ENCODE data around the gene GSKIP. TPM values are rescaled to one million over a fixed set of nuclear protein-coding genes. Genes with fewer than 3 reads are reported as not detected.

GSKIP gene
- total RNA-seq, 1 experiment from 2014 or later: 26.8 TPM

DNA sequence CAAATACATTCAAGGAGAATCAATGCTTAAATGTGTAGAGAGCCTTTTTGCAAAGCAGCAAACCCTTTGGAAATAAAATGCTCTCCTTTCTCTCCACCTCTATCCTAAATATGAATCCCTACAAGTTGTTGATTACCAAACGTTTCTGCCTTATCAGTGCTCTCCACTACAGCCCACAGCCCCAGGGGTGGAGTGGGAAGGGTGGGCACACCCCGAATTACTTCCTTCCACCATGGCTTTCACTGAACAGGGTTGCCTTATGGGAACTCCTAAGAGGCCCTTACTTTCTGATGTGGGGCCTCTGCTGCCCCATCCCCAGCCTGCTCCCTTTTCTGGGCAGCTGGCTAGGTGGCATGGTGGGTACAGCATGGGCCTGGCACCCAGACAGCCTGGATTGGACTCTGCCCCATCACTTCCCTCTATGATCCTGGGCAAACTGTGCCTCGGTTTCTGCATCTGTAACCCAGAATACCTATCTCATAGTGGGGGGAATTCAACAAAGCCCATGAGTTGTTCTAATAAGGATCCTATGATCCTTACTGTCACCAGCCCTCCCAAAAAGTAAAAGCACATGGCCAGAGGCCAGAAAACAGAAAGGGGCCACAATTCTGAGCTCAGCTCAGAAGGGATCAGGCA is 44.7 kb downstream of the GSKIP start:
- in situ Hi-C loops (cut with HindIII; ENCODE audit: low pct_unique_long_range_greater_than_20kb, low sequenced_read_pairs): no loop called here
- DNase-seq (ENCODE audit: low read depth): no peak

DNA sequence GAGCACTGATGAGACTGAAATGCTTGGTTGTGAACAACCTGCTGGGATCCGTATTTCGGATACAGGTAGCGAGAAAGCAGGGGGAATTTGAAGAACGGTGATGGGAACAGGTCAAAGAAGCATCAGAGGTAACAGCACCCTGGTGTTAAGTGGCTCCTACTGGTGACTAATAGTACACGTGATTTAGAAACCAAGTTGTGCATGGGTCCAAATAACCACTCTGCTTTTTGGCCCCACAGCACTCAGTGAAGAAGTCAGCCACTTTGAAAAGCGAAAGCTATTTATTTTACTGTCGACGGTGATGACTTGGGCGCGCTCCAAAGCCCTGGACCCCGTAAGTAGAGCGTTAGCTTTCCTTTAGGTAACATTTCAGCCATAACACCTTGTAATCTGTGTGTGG is 45.3 kb downstream of the GSKIP start:
- no peak for DNase-seq (ENCODE audit: low read depth)
- in situ Hi-C loops (cut with HindIII; ENCODE audit: low pct_unique_long_range_greater_than_20kb, low sequenced_read_pairs): no loop called here

DNA sequence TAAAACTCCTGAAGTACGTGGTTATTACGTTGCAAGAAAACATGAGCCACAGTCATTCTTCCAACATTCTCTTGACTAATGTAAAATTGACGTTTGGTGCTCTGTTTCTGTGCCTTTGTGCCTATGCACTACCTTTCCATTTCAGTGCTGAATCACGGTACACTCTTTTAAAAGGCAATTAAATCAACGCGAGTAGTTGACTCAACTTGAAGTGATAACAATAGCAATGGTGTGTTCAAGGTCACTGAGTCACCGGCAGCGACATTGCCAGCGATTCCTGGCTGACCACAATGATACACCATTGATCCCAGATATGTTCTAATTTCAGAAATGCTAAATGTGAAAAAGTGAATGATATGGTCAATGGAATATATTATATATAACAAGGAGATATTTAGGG is 46.4 kb downstream of the GSKIP start:
- in situ Hi-C loops (cut with HindIII; ENCODE audit: low pct_unique_long_range_greater_than_20kb, low sequenced_read_pairs): no loop called here
- peak; percentile 13 for DNase-seq (ENCODE audit: low read depth)

DNA sequence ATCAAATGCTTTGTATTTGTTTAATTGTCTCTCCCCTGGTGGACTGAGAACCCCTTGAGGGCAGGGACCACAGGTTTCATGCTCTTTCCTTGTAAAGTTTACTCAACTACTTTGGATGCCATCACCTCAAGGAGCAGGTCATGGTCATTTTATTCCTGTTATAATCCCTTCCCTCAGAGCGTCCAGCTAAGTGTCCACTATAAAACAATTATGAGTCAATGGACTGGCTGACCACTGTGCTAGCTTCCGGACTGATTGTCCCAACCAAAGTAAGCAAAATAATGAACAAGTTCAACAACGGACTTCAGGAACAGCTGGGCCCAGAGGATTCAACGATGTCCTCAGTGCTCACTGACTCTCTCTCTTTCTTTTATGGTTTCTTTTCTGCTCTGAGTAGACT is 46.8 kb downstream of the GSKIP start:
- in situ Hi-C loops (cut with HindIII; ENCODE audit: low pct_unique_long_range_greater_than_20kb, low sequenced_read_pairs): no loop called here

DNA sequence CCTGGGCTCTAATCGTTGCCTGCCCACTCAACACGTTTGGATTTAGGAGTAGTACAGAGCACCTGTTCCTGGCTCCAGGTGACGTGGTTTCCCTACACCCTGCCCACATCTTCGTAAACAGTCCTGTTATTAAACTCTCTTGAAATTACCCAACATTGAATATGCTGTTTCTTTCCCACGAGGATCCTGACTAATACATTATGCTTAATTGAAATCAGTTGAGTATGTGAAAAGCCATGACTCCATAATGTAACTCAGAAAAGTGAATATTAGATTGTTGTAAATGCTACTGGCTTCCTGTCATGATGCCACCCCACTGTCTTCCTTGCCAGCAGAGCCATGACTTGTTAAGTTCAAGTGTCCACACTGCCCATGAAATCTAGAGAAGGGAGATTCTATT is 50.2 kb downstream of the GSKIP start:
- in situ Hi-C loops (cut with HindIII; ENCODE audit: low pct_unique_long_range_greater_than_20kb, low sequenced_read_pairs): no loop called here
- DNase-seq (ENCODE audit: low read depth): no peak

More for the DNA sequence above, 46.8 kb downstream of the GSKIP start:
- no peak for DNase-seq (ENCODE audit: low read depth)

DNA sequence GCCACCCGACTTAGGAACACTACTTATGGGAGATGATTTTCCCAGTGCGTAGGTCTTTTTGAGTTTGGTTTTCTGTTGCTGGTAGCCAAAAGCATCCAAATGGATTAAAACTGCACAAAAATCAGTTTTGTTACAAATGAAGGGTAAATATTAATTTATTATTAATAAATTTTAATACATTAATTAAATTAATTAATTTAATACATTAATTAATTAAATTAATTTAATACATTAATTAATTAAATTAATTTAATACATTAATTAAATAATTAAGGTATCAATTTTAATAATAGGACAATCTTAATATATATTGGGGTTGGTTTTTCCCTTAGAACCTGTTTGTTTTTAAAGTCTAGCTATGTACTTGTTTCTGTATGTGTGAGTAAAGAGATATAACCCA is 52.2 kb downstream of the GSKIP start:
- no peak for DNase-seq (ENCODE audit: low read depth)
- in situ Hi-C loops (cut with HindIII; ENCODE audit: low pct_unique_long_range_greater_than_20kb, low sequenced_read_pairs): no loop called here

DNA sequence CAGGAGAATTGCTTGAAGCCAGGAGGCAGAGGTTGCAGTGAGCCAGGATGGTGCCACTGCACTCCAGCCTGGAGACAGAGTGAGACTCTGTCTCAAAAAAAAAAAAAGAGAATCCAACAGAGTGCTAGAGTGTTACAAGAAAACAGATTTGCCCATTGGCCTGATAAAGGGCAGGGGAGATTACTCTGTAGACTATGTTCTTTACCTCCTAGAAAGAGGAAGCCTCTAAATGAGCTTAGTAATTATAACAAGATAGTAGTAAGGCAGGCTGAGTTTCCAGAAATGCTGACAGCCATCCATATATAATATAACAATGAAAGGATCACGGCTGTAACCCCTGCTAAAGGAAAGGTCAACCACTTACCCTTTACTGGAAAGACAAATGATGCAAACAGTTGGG is 53.0 kb downstream of the GSKIP start:
- in situ Hi-C loops (cut with HindIII; ENCODE audit: low pct_unique_long_range_greater_than_20kb, low sequenced_read_pairs): no loop called here
- no peak for DNase-seq (ENCODE audit: low read depth)

DNA sequence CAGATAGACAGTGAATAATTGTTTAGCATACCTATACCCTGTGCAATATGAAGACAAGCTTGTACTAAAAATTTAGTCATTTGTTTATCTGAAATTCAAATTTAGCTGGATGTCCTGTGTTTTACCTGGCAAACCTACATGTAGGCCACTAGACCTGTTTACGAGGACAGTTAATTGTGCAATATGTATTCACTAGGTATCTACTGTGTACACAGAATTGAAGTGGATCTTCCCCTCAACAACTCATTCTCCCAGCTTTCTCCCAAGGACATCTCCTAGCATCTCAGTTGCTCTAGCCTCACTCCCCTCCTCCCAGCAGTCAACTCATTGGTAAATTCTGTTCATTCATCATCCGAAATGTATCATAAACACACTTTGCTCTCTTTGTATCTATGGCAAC is 53.9 kb downstream of the GSKIP start:
- in situ Hi-C loops (cut with HindIII; ENCODE audit: low pct_unique_long_range_greater_than_20kb, low sequenced_read_pairs): no loop called here
- no peak for DNase-seq (ENCODE audit: low read depth)

DNA sequence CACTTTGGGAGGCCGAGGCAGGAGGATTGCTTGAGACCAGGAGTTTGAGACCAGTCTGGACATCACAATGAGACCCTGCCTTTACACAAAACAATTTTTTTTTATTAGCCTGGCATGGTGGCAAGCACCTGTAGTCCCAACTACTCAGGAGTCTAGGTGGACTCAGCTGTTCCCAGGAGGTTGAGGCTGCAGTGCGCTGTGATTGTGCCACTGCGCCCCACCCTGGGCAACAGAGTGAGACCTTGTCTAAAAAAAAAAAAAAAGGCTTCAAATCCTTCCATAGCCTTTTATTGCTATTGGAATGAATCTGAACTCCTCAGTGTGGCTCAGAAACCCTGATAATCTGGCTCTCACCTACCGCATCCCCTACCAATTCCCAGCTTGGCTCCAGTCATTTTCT is 54.7 kb downstream of the GSKIP start:
- in situ Hi-C loops (cut with HindIII; ENCODE audit: low pct_unique_long_range_greater_than_20kb, low sequenced_read_pairs): no loop called here
- no peak for DNase-seq (ENCODE audit: low read depth)

DNA sequence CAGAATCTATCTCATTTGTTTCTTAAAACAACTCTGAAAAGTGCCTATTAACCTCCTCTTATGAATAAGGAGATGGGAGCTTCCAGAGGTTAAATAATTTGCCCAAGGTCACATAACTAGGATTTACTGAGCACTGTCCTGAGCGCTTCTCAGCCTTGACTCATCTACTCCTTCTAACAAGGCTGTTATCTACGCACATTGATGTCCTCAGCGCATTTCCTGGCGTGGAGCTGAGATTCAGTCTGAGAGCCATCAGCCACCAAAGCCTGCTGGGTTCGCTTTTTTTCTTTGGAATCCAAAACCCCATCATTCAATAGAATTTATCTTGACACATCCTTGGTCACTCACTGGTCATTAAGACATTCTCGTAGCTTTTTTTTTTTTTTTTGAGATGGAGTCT is 57.9 kb downstream of the GSKIP start:
- in situ Hi-C loops (cut with HindIII; ENCODE audit: low pct_unique_long_range_greater_than_20kb, low sequenced_read_pairs): no loop called here
- DNase-seq (ENCODE audit: low read depth): no peak

DNA sequence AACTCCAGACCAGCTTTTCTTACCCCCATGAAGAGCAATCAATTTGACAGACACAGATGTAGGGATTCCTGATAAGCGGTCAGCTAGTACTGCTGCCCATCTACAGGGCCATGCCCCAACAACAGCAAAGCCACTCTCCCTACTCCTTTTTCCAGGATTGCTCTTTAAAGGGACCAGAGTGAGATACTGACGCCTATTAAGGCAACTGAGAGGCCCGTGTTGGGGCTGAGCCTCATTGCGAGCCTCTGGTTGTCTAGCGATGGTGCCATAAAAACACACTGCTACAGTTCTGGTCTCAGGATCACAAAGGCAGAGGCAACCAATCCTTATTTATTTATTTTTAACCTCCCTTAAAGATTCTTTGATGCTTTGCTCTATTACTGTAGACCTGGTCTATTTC is 59.7 kb downstream of the GSKIP start:
- no peak for DNase-seq (ENCODE audit: low read depth)
- in situ Hi-C loops (cut with HindIII; ENCODE audit: low pct_unique_long_range_greater_than_20kb, low sequenced_read_pairs): no loop called here

DNA sequence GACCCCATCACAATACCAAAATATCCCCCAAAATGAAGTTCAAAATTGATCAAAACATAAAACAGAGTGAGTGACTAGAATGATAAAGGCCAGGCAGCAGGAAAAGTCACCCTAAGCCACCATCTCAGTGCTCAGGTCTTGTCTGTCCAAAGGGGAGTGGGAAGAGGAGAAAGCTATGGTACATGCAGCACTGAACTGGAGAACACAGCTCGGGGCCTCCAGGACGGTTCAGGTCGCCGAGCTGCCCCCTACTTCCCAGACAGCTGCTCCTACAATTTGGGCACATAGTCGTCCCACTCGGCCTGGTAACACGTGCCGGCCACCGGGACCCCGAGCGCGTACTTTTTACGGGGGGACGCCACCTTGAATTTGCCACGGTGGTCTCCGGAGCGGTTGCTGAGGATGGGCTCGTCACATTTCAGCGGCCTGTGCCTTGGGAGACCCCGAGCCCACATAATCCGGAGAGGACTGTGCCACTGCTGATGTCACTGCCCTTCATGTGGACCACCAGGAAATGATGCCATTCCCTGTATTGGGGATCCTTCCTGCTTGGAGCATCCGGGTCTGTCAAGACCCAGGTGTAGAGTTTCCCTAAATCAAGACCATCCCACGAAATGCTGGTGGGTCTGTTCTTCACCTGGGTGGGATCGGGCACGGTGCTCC is 60.3 kb downstream of the GSKIP start:
- in situ Hi-C loops (cut with HindIII; ENCODE audit: low pct_unique_long_range_greater_than_20kb, low sequenced_read_pairs): no loop called here
- DNase-seq (ENCODE audit: low read depth): no peak

DNA sequence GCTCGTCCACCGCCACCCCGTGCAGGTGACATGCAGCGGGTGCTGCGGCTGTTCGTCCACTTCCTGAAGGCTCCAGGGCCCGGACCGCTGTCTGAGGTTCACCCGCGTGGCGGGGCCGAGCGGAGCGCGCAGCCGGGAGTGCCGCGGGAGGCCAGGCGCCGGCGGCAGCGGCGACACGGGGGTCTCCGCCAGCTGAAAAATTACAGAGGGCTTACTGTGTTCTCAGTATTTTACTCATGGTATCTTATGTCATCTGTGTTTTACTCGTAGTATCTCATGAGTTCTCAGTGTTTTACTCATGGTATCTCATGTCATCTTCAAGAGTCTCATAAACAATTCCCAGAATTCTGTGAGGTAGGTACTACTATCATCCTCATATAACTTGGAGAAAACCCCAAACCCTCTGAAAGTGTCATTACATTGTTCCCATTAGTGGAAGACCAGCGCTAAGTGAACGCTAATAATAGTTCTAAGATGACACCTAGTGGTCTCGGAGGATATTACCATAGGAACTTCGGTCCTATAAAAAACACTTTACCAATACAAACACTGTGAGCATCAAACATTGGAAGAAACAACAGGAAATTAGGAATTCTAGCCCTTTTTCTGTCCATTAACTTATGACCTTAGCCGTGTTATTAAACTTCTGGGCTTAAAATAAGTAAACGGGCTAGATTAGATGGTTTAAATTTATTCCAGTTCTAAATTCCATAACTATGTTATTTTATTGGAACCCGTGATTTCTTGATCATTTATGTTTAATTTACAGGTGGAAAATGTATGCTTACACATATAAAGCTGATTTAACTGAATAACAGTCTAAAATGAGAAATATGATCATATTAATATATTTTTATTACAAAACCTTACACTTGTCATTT is 61.0 kb downstream of the GSKIP start:
- peak; percentile 37 for DNase-seq (ENCODE audit: low read depth)
- in situ Hi-C loops (cut with HindIII; ENCODE audit: low pct_unique_long_range_greater_than_20kb, low sequenced_read_pairs): no loop called here

DNA sequence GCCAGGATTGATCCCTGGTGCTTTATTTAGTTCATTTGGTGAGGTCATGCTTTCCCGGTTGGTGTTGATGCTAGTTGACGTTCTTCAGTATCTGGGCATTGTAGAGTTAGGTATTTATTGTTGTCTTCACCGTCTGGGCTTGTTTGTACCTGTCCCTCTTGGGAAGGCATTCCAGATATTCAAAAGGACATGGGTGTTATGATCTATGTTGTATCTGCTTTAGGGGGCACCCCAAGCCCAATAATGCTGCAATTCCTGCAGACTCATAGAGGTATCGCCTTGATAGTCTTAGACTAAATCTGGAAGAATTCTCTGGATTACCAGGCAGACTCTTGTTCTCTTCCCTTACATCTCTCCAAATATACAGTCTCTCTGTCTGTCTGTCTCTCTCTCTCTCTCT is 70.7 kb downstream of the GSKIP start:
- no peak for DNase-seq (ENCODE audit: low read depth)
- in situ Hi-C loops (cut with HindIII; ENCODE audit: low pct_unique_long_range_greater_than_20kb, low sequenced_read_pairs): no loop called here

Other genes with a start within 250 kb of the GSKIP start
- 0.14 and 0.87 TPM in 2 replicates for gene BDKRB2, start 158.7 kb upstream of the GSKIP start, total RNA-seq (2014; rRNA removed; shearing (Covaris generic); ENCODE audit: low replicate concordance)
- not detected in 2 replicates for gene BDKRB1, start 107.3 kb upstream of the GSKIP start, total RNA-seq (2014; rRNA removed; shearing (Covaris generic); ENCODE audit: low replicate concordance)
- gene ATG2B, start 185 bp upstream of the GSKIP start, total RNA-seq (2014; rRNA removed; shearing (Covaris generic); ENCODE audit: low replicate concordance): 1.2 and 1.6 TPM in 2 replicates
- gene AK7, start 28.6 kb downstream of the GSKIP start, total RNA-seq (2014; rRNA removed; shearing (Covaris generic); ENCODE audit: low replicate concordance): 2.6 and 5.6 TPM in 2 replicates
- 79.4 and 99.1 TPM in 2 replicates for gene PAPOLA, start 138.9 kb downstream of the GSKIP start, total RNA-seq (2014; rRNA removed; shearing (Covaris generic); ENCODE audit: low replicate concordance)